ENCODE data around the gene TFEB. TPM values are rescaled to one million over a fixed set of nuclear protein-coding genes. Genes with fewer than 3 reads are reported as not detected.

Gene TFEB
- total and polyA plus RNA-seq, 9 donors, result 2.8 to 14.9 (median 8.8) TPM

DNA sequence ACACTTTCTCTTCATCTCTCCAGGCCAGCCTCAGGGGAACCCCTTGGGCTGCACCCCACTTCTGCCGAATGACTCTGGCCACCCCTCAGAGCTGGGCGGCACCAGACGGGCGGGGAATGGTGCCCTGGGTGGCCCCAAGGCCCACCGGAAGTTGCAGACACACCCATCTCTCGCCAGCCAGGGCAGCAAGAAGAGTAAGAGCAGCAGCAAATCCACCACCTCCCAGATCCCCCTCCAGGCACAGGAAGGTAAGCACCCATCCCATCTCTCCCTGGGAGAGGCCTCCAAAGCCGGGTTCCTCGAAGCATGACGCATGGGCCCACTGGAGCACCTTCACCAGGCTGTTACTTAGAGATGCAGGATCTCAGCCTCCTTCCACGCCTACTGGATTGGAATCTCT is 85.8 kb downstream of the TFEB start:
- Histone ChIP-seq H3K27ac (no peak overlapping the region), H3K4me1 (ENCODE audit: insufficient read depth) (peaks cover 2% of the 10 kb centered on the region), H3K9me3 (no peaks in the 10 kb centered on the region), H3K4me3 (no peak overlapping the region), H3K36me3 (no peaks in the 10 kb centered on the region), H3K27me3 (no peaks in the 10 kb centered on the region)
- 71 to 83% (median 75%) methylated on average over 10 of the region's 10 CpGs for WGBS, 3 donors
- no peak for TF ChIP-seq POLR2A (IDR thresholded peaks at IDR 0.05)
- TF ChIP-seq, protein P1, sequence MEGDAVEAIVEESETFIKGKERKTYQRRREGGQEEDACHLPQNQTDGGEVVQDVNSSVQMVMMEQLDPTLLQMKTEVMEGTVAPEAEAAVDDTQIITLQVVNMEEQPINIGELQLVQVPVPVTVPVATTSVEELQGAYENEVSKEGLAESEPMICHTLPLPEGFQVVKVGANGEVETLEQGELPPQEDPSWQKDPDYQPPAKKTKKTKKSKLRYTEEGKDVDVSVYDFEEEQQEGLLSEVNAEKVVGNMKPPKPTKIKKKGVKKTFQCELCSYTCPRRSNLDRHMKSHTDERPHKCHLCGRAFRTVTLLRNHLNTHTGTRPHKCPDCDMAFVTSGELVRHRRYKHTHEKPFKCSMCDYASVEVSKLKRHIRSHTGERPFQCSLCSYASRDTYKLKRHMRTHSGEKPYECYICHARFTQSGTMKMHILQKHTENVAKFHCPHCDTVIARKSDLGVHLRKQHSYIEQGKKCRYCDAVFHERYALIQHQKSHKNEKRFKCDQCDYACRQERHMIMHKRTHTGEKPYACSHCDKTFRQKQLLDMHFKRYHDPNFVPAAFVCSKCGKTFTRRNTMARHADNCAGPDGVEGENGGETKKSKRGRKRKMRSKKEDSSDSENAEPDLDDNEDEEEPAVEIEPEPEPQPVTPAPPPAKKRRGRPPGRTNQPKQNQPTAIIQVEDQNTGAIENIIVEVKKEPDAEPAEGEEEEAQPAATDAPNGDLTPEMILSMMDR (IDR thresholded peaks at IDR 0.05), result no peak
- no peak for TF ChIP-seq EP300 (IDR thresholded peaks at IDR 0.05)
- peak in 1 of 5 donors; percentile 9 for DNase-seq
- intact Hi-C loops (cut with DNase I), result no loop called here

DNA sequence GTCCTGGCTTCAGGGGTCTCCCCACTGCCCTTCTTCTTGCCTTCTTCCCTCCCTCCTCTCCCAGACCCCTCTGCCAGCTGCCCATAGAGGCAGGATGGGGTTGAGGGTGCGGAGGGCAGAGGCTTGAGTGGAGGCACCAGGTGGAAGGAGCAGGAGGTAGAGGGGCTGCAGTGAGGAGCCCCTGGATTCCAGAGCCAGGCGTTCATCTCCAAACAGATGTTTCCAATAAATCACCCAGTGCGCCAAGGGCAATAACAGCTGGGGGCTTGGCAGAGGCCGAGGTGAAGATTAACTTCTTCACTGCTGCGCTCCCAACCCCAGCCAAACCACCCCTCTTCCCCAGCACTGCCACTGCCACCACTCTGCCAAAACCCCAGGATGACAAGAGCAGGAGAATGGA is 86.5 kb downstream of the TFEB start:
- DNase-seq, result peak in 1 of 5 donors; percentile 17
- intact Hi-C loops (cut with DNase I), result no loop called here
- no peak overlapping the region for H3K4me3 ChIP-seq
- 33 to 41% (median 36%) methylated on average over 5 of the region's 5 CpGs for WGBS, 3 donors
- H3K4me1 ChIP-seq (ENCODE audit: insufficient read depth), result peaks cover 2% of the 10 kb centered on the region
- TF ChIP-seq EP300 (IDR thresholded peaks at IDR 0.05) (no peak), POLR2A (IDR thresholded peaks at IDR 0.05) (no peak)
- TF ChIP-seq, protein P1 (IDR thresholded peaks at IDR 0.05), result no peak
- no peaks in the 10 kb centered on the region for H3K9me3 ChIP-seq
- H3K27me3 ChIP-seq, result no peaks in the 10 kb centered on the region
- no peak overlapping the region for H3K27ac ChIP-seq
- no peaks in the 10 kb centered on the region for H3K36me3 ChIP-seq

DNA sequence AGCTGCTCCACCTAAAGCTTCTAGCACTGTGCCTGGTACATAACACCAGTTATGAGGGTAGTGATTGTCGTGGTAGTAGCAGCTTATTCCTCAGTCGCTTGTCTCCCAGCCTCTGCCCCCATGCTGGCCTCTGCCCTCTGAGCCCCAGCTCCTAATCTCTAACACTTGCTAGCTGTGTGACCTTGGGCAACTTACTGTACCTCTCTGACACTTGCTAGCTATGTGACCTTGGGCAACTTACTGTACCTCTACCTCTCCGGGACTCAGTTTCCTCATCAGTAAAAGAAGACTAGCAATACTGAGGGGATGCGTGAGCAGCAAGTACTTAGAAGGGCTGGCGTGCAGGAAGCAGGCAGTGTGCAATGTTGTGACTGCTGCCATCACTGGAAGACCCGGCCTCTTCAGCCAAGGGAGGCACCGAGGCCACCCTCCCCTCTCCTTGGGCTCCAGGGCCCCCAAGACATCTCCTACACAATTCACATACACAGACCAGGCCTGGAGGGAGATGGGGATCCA is 87.3 kb downstream of the TFEB start:
- no peaks in the 10 kb centered on the region for H3K27me3 ChIP-seq
- TF ChIP-seq, protein P1 (IDR thresholded peaks at IDR 0.05), result no peak
- no peak for TF ChIP-seq POLR2A (IDR thresholded peaks at IDR 0.05)
- no peak for TF ChIP-seq EP300 (IDR thresholded peaks at IDR 0.05)
- no peak overlapping the region for H3K27ac ChIP-seq
- H3K9me3 ChIP-seq, result no peaks in the 10 kb centered on the region
- no peak overlapping the region for H3K4me3 ChIP-seq
- H3K36me3 ChIP-seq, result no peaks in the 10 kb centered on the region
- H3K4me1 ChIP-seq (ENCODE audit: insufficient read depth), result peaks cover 2% of the 10 kb centered on the region
- 63 to 69% (median 66%) methylated on average over 7 of the region's 7 CpGs for WGBS, 3 donors
- intact Hi-C loops (cut with DNase I), result no loop called here
- DNase-seq, result peak in 1 of 5 donors; percentile 9

DNA sequence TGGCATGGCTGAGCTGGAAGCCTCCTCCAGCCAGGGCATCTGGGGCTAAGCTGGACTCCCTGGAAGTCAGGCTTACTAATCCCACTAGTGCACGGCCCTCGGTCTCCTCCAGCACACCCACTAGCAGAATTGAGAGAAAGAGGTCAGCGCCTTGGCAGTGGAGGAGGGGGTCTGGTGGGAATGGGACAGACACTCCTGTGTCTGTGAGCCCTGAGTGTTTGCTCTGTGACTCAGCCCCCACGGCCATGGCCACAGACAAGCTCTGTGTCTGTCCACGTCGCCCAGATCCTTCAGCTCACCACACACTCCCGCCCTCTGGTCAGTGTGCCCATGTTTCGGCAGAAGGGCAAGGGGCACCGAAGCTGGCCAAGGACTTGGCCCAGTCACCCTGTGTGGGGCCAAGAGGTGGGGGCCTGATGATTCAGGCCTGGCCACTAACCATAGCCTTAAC is 88.3 kb downstream of the TFEB start:
- intact Hi-C loops (cut with DNase I), result no loop called here
- H3K9me3 ChIP-seq, result no peaks in the 10 kb centered on the region
- TF ChIP-seq, protein P1 (IDR thresholded peaks at IDR 0.05), result no peak
- no peak for TF ChIP-seq POLR2A (IDR thresholded peaks at IDR 0.05)
- TF ChIP-seq EP300 (IDR thresholded peaks at IDR 0.05), result no peak
- no peak overlapping the region for H3K4me3 ChIP-seq
- DNase-seq, result no peak
- 65 to 72% (median 69%) methylated on average over 9 of the region's 9 CpGs for WGBS, 3 donors
- no peak overlapping the region for H3K27ac ChIP-seq
- H3K27me3 ChIP-seq, result no peaks in the 10 kb centered on the region
- H3K36me3 ChIP-seq, result no peaks in the 10 kb centered on the region
- H3K4me1 ChIP-seq (ENCODE audit: insufficient read depth), result peaks cover 2% of the 10 kb centered on the region

Measured in ovary (tissue), 9 donors.